ENCODE data around the gene BRME1. TPM values are rescaled to one million over a fixed set of nuclear protein-coding genes. Genes with fewer than 3 reads are reported as not detected.

Gene BRME1
- polyA plus RNA-seq, 2 of the 4 experiments (the other 2 are of a cell fraction): 0.12 to 1.2 TPM

- no peak for TF ChIP-seq ESRRA (IDR thresholded peaks at IDR 0.05; ENCODE audit: borderline replicate concordance, low read length)
- TF ChIP-seq RAD21 (conservative IDR thresholded peaks at IDR 0.05 in 1 of 2, IDR thresholded peaks at IDR 0.05 in 1 of 2): no peak
- peak; percentile 65; the same call in 1 of the 2 replicates for TF ChIP-seq EHF (CRISPR knock-in tag; IDR thresholded peaks at IDR 0.05)
- TF ChIP-seq ZSCAN20 (CRISPR knock-in tag; IDR thresholded peaks at IDR 0.05): no peak
- TF ChIP-seq NR3C1 (IDR thresholded peaks at IDR 0.05): no peak
- TF ChIP-seq HOXA7 (CRISPR knock-in tag; IDR thresholded peaks at IDR 0.05): peak; percentile 84; the same call in 1 of the 2 replicates
- no peak for TF ChIP-seq ZFP36 (IDR thresholded peaks at IDR 0.05; ENCODE audit: borderline replicate concordance, partially characterized antibody)
- TF ChIP-seq CBX2 (IDR thresholded peaks at IDR 0.05; ENCODE audit: borderline replicate concordance, low read depth): no peak
- no peak; the same call in 1 of the 2 replicates for TF ChIP-seq E2F6 (IDR thresholded peaks at IDR 0.05; ENCODE audit: borderline replicate concordance, low read depth)
- TF ChIP-seq NPAS2 (CRISPR knock-in tag; IDR thresholded peaks at IDR 0.05; ENCODE audit: borderline replicate concordance): no peak
- TF ChIP-seq CEBPB (IDR thresholded peaks at IDR 0.05): no peak
- TF ChIP-seq JUNB (IDR thresholded peaks at IDR 0.05): no peak
- TF ChIP-seq HOXB5 (CRISPR knock-in tag; IDR thresholded peaks at IDR 0.05): 0 out of 2 replicates have a peak, but pooled peaks have one; percentile 36
- TF ChIP-seq NFE2L2 (conservative IDR thresholded peaks at IDR 0.05; ENCODE audit: low read length): no peak
- no peak for TF ChIP-seq BCL3 (IDR thresholded peaks at IDR 0.05)
- no peak for TF ChIP-seq CTCF (IDR thresholded peaks at IDR 0.05)
- 0 out of 2 replicates have a peak, but pooled peaks have one; percentile 17 for TF ChIP-seq MAX (IDR thresholded peaks at IDR 0.05)
- no peak for TF ChIP-seq KDM1A (IDR thresholded peaks at IDR 0.05; ENCODE audit: low read depth)
- no peak for TF ChIP-seq ELK1 (IDR thresholded peaks at IDR 0.05; ENCODE audit: low read depth, low read length)
- TF ChIP-seq CBX8 (IDR thresholded peaks at IDR 0.05): no peak
- TF ChIP-seq CHD2 (IDR thresholded peaks at IDR 0.05; ENCODE audit: low read length, partially characterized antibody): no peak
- TF ChIP-seq SMC3 (IDR thresholded peaks at IDR 0.05): no peak
These were observed 69.9 kb downstream of the BRME1 start (continued) for GRCh38 chr19:13835791-13836723.

Data from A549 (cell line).